ENCODE data around the gene RAB11A. TPM values are rescaled to one million over a fixed set of nuclear protein-coding genes. Genes with fewer than 3 reads are reported as not detected.
A peak's percentile ranks its signal among the peaks of the same experiment; 100 is the strongest.

Gene RAB11A
- total and polyA plus RNA-seq, 9 of the 15 experiments (the other 6 are each of a cell fraction or from before 2014, with no cell fraction given) = 129 to 369 (median 245) TPM

DNA sequence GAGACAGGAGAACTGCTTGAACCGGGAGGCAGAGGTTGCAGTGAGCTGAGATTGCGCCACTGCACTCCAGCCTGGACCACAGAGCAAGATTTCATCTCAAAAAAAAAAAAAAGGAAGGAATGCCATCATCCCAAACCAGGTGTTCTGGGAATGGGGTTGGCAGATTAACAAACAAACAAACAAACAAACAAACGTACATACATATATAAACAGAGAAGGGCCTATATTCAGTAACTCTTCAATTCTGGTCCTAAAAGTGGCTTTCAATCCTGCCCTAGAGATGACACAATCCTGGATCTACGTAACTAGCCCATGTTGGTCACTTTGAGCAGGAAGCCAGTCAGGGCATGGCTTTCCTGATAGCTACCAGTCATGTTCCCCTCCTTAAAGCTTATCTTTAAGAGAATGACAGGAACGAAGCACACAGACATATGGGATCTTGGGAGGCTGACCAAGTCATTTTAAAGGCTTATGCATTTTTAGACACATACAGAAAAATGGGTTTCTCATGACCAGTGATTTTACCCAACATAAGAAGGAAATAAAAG, 29.9 kb upstream of the RAB11A start (continued):
- TF ChIP-seq, protein P1, sequence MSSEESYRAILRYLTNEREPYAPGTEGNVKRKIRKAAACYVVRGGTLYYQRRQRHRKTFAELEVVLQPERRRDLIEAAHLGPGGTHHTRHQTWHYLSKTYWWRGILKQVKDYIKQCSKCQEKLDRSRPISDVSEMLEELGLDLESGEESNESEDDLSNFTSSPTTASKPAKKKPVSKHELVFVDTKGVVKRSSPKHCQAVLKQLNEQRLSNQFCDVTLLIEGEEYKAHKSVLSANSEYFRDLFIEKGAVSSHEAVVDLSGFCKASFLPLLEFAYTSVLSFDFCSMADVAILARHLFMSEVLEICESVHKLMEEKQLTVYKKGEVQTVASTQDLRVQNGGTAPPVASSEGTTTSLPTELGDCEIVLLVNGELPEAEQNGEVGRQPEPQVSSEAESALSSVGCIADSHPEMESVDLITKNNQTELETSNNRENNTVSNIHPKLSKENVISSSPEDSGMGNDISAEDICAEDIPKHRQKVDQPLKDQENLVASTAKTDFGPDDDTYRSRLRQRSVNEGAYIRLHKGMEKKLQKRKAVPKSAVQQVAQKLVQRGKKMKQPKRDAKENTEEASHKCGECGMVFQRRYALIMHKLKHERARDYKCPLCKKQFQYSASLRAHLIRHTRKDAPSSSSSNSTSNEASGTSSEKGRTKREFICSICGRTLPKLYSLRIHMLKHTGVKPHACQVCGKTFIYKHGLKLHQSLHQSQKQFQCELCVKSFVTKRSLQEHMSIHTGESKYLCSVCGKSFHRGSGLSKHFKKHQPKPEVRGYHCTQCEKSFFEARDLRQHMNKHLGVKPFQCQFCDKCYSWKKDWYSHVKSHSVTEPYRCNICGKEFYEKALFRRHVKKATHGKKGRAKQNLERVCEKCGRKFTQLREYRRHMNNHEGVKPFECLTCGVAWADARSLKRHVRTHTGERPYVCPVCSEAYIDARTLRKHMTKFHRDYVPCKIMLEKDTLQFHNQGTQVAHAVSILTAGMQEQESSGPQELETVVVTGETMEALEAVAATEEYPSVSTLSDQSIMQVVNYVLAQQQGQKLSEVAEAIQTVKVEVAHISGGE (CRISPR knock-in tag; IDR thresholded peaks at IDR 0.05) = no peak

- intact Hi-C loops (cut with micrococcal nuclease) = loop anchor here (5.0 kb wide), 1 partner anchor 203 kb away; no protein-coding TSS in a partner anchor
- TF ChIP-seq MAFG (tag; conservative IDR thresholded peaks at IDR 0.05) (no peak), ZNF395 (CRISPR knock-in tag; IDR thresholded peaks at IDR 0.05) (0 out of 2 replicates have a peak, but pooled peaks have one; percentile 48), DMBX1 (CRISPR knock-in tag; IDR thresholded peaks at IDR 0.05; ENCODE audit: borderline replicate concordance) (0 out of 2 replicates have a peak, but pooled peaks have one; percentile 24), ZNF324 (CRISPR knock-in tag; IDR thresholded peaks at IDR 0.05) (no peak), ZNF124 (CRISPR knock-in tag; IDR thresholded peaks at IDR 0.05) (no peak)
- TF ChIP-seq, protein P2, sequence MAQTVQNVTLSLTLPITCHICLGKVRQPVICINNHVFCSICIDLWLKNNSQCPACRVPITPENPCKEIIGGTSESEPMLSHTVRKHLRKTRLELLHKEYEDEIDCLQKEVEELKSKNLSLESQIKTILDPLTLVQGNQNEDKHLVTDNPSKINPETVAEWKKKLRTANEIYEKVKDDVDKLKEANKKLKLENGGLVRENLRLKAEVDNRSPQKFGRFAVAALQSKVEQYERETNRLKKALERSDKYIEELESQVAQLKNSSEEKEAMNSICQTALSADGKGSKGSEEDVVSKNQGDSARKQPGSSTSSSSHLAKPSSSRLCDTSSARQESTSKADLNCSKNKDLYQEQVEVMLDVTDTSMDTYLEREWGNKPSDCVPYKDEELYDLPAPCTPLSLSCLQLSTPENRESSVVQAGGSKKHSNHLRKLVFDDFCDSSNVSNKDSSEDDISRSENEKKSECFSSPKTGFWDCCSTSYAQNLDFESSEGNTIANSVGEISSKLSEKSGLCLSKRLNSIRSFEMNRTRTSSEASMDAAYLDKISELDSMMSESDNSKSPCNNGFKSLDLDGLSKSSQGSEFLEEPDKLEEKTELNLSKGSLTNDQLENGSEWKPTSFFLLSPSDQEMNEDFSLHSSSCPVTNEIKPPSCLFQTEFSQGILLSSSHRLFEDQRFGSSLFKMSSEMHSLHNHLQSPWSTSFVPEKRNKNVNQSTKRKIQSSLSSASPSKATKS (CRISPR knock-in tag; IDR thresholded peaks at IDR 0.05) = no peak
- TF ChIP-seq, protein P3, sequence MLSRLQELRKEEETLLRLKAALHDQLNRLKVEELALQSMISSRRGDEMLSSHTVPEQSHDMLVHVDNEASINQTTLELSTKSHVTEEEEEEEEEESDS (CRISPR knock-in tag; IDR thresholded peaks at IDR 0.05) = no peak
- TF ChIP-seq, protein P4, sequence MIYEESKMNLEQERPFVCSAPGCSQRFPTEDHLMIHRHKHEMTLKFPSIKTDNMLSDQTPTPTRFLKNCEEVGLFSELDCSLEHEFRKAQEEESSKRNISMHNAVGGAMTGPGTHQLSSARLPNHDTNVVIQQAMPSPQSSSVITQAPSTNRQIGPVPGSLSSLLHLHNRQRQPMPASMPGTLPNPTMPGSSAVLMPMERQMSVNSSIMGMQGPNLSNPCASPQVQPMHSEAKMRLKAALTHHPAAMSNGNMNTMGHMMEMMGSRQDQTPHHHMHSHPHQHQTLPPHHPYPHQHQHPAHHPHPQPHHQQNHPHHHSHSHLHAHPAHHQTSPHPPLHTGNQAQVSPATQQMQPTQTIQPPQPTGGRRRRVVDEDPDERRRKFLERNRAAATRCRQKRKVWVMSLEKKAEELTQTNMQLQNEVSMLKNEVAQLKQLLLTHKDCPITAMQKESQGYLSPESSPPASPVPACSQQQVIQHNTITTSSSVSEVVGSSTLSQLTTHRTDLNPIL (CRISPR knock-in tag; IDR thresholded peaks at IDR 0.05) = no peak
Observed at GRCh38 chr15:65839985-65840384, 29.3 kb upstream of the RAB11A start.

More at GRCh38 chr15:65839985-65840384, 29.3 kb upstream of the RAB11A start:
- Histone ChIP-seq H3K4me3 (no peak overlapping the region), H3K9ac (ENCODE audit: insufficient read depth in 1 of 2, low read depth in 2 of 2, low read length in 2 of 2) (0 out of 4 replicates have a peak overlapping the region, but pooled peaks of 1 of the 2 experiments have one; percentile 13), H3K27ac (ENCODE audit: extremely low read depth, low read depth, low read length) (peak overlapping the region; percentile 46; the same call in 2 of the 3 replicates), H3K36me3 (ENCODE audit: control insufficient read depth, insufficient read depth, low read length) (no peaks in the 10 kb centered on the region), H3K79me2 (ENCODE audit: control insufficient read depth, insufficient read depth, low read length) (no peaks in the 10 kb centered on the region), H4K20me1 (replicated peaks; ENCODE audit: control insufficient read depth, insufficient read depth, low read length) (no peaks in the 10 kb centered on the region), H3K4me2 (ENCODE audit: insufficient read depth, low read length) (peak overlapping the region; percentile 43; the same call in 1 of the 2 replicates), H3K9me3 (replicated peaks; ENCODE audit: control insufficient read depth, insufficient read depth, low read depth, low read length) (no peaks in the 10 kb centered on the region), H3K27me3 (ENCODE audit: control insufficient read depth in 2 of 2, insufficient read depth in 2 of 2, low read length in 2 of 2) (no peaks in the 10 kb centered on the region), H3K9me1 (ENCODE audit: control insufficient read depth, insufficient read depth, low read length) (no peaks in the 10 kb centered on the region), H2AFZ (ENCODE audit: low read depth, low read length) (peak overlapping the region; percentile 52; the same call in 1 of the 2 replicates), H3K4me1 (replicated peaks in 1 of 2; ENCODE audit: control insufficient read depth in 2 of 2, insufficient read depth in 2 of 2, low read length in 2 of 2) (peaks cover 14 to 40% of the 10 kb centered on the region in 2 experiments)
- BruUV-seq (replicated peaks) = no TSS peak
- no peak for ATAC-seq
- POLR2A ChIA-PET = interaction anchor here (0.7 to 1.3 kb wide), 2 partner anchors 15 to 1566 kb away, joined by 3 read pairs; no protein-coding TSS in a partner anchor
- in situ Hi-C loops (cut with MboI) = no loop called here
- WGBS (ENCODE audit: insufficient coverage, low coverage, missing lambda C conversion rate) = 30% methylated on average over 4 of the region's 4 CpGs
- FAIRE-seq = no peak
- CTCF ChIA-PET (ENCODE audit: low intra/inter-chr PET ratio) = no interaction called here
- no peak for DNase-seq (ENCODE audit: extremely low read depth in 1 of 4, low spot score in 3 of 4)

All from K562 (cell line).